Kidney glomerular epithelial cell (primary cell): ENCODE measurements around the gene MVB12B.

Source experiments
- DNase-seq: peaks from one replicate; lab custom pipeline; 2025; lab: John Stamatoyannopoulos, UW

Gene MVB12B

DNA sequence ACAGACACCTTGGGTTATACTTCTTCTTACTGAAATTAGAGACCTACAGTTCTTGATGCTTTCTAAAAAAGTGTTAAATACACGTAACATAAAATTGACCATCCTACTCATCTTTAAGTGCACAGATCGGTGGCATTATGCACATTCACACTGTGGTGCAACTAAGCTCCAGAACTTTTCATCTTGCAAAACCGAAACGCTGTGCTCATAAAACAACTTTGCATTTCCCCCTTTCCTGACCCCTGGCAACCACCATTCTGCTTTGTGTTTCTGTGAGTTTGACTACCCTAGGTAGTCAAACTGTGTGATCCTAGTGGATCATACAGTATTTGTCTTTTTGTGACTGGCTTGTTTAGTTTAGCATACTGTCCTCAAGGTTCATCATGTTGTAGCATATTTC, 3.9 kb downstream of the MVB12B start:
- DNase-seq, result no peak

GRCh38 chr9:126331964-126332748, 5.5 kb downstream of the MVB12B start:
- DNase-seq, result no peak

GRCh38 chr9:126334721-126335621, 8.3 kb downstream of the MVB12B start:
- peak; percentile 75 for DNase-seq

DNA sequence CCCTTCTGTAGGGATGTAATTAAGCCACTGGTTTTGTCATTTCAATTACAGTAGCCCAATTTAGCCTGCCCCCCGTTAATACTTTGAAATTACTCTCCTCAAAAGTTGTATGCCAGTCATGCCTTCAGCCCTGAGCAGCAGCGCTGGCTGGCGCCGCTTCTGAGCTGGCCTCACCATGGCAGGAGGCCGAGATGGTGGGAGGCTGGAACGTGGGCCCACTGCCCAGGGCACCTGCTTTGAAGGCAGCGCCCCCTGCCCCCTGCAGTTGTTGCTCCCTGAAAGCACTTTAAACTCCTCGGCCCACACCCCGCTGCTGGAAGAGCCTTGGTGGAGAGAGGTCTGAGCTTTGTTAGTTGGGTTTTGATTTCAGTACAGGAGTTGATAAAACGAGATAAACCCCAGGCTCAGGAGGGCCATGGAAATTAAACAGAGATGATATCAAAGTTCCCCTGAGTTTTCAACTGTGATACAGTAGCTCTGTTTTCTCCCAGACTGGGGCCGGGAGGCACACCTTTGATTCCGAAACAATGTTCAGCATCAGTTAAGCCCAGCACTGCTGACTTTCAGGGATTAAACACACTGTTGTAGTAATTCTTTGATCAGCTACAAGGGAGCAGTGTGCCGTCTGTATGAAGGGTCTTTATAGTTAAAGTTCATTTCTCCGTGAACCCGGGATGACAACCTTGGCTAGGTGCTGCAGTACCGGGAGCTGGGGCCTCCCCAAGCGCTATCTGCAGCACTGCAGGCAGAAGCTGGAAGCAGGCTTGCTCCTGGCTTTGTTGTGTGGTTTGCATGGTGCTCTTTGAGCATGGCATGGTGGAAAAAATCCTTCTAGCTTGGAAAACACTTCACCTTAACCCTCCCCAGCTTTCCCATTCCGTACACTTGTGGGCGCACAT, 9.5 kb downstream of the MVB12B start:
- no peak for DNase-seq

DNA sequence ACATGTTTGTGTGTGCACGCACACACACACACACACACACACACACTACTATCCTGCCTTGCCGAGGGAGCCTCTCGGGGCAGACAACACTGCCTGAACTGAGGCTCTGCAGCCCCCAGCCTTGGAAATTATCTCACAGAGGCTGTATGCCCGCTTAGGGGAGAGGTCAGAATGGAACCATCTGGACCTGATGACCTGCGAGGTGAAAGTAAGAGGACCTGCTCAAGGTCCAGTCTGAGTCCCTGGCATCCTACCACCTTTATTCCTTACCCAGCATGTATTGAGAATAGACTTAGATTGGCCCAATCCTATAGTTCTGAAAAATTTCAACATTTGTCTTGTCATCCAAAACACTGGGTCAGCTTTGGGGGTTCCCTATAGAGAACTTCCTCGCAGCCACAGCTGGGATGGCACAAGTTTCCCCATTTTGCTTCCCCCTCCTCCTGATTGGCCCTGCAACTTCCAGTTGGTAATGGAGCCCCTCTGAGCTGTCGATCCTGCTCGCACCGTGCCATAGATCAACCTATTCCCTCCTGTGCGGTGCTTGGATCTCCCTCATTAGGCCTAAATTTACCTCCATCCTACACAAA, 10.2 kb downstream of the MVB12B start:
- no peak for DNase-seq

DNA sequence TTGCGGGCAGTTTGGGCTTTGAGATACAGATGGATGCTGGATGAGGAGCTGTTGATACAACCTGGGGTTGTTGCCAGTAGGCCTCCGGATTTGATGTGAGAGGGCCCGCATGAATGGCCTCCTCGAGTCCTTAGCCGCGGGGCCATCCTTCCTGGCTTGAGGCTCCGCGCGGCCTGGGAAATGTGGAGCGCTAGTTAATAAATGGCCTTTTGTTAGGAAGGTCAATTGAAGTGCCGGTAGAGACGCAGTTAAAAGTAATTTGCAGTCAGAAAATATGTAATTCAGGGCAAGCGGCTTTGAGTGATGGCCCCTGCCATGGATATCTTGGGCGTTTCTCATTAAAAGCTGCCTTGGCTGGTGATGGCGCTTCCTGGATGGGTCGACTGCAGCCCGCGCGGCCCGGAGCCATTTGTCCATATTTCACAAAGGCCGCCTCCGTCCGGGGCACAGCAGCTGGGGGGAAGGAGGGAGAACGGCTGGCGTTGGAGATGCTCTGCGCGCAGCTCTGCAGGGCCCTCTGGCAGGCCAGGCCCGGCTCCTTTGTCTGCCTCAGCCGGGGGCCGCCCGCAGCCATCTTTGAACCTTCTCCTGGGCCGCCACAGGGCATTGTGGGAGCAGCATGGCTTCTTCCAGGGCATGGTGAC, 11.2 kb downstream of the MVB12B start:
- DNase-seq, result no peak

- DNase-seq, result no peak
Observed at GRCh38 chr9:126338945-126339344, 12.3 kb downstream of the MVB12B start.

DNA sequence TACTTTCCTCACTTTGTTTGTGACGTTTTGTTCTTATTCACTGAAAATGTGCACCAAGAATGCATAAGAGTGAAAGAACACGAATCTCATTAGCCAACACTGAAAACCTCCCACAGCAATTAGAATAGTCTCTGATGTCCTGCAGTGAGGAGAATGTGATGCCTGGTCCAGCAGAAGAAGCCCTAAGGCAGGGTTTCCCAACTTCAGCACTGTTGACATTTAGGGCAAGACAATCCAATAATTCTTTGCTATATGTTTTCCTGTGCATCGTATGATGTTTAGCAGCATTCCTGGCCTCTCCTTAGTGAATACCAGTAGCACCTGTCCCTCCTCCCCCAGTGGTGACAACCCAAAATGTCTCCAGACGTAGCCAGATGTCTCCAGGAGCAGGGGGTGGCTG, 14.8 kb downstream of the MVB12B start:
- DNase-seq, result no peak

DNA sequence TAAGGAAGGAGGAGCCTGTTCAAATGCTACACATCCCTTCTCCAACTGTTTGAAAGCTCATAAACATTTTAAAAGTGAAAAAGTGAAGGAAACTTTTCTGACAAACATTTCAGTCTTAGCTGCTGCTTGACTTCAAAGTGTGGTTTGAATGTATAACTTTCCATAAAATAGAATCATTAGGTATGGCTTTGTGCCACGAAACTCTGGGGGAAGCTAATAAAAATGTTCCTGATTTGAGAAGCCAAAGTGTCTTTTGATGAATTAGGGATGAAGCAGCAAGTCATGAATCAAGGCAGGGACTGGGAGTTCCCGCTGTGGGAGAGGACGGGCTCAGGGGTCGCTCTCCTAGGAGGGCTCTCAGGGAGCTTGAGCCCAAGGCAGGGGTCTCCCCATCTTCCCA, 15.3 kb downstream of the MVB12B start:
- no peak for DNase-seq

DNA sequence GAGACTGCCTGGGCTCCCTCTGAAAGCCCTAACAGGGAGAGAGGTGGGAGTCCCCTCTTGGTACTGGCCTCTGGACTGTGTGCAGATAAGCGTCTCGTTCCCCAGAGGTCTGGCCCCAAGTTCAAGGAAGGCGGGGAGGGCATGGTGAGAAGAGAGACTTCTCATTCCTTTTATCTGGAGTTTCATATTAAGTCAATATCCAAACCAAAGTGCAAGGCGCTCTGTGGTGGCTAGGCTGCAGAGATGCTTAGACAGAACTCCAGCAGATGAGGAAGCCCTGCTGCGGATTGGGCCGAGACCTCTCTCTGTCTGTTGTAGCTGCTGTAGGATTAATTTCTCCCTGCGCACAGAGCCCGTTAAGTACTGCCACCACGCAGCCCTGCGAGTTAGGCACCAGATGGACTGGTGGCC, 16.0 kb downstream of the MVB12B start:
- no peak for DNase-seq

DNA sequence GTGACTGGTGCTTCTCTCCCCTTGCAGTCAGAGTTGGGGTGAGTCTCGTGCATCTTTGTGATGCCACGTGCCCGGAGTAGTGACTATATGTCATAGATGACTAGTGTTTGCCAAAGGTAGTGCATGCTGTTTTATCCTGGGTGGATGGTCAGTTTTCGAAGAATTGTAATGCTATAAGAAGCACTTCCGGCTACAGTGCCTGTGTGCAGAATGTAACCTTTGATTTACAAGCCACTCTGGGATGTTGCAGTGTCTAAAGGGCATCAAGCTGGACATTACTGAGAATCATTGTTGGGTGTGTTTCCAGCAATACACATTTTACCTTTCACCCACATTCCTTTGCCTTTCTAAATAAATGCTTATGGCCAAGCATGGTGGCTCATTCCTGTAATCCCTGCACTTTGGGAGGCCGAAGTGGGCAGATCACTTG, 16.7 kb downstream of the MVB12B start:
- no peak for DNase-seq

GRCh38 chr9:126346031-126346430, 19.4 kb downstream of the MVB12B start:
- DNase-seq, result no peak

DNA sequence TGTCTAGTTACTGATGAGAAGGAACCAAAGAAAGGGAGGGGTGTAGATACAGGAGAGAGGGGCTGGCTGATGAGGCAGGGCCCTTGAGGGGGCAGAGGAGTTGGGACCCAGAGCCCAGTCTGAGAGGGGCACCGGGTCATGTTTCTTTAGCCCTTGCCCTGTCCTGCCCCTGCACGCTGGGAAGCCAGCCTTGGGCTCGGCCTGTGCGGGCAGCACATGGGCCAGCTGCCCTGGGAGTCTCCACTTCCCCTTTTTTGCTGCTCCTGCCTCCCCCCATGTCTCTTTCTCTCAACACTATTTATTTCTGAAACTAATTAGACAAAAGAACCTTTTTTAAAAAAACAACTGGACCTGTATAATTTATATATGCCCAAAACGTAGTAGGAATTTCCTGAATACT, 20.5 kb downstream of the MVB12B start:
- no peak for DNase-seq

GRCh38 chr9:126347911-126348760, 21.5 kb downstream of the MVB12B start:
- no peak for DNase-seq

DNA sequence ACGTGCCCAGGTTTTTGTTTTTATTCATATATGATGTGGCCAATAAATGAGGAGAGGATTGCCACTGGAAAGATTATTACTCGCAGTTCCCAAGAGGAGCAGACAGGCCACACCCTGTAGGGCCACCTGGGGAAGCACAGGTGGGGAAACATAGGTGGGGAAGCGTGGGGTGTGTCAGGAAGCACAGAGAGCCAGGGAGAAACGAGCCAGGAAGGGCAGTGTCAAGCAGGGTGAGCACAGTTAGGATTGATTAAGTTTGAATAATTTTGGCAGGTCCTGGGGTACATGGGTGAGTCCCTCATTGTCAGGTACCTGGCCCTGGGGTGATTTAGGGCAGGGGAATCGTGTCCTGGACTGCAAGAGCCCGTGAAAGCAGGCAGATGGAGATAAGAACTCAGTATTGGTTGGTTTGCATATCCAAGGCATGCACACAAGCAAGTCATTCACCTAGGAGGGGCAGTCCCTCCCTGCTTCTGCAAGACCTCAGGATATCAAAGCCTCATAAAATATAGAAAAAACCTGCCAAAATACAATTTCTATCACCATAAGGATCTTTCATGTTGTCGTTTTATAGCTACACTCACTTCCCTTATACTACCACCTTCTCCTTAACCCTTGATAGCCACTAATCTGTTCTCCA, 22.4 kb downstream of the MVB12B start:
- no peak for DNase-seq

- no peak for DNase-seq
Observed at GRCh38 chr9:126354887-126355770, 28.5 kb downstream of the MVB12B start.

DNA sequence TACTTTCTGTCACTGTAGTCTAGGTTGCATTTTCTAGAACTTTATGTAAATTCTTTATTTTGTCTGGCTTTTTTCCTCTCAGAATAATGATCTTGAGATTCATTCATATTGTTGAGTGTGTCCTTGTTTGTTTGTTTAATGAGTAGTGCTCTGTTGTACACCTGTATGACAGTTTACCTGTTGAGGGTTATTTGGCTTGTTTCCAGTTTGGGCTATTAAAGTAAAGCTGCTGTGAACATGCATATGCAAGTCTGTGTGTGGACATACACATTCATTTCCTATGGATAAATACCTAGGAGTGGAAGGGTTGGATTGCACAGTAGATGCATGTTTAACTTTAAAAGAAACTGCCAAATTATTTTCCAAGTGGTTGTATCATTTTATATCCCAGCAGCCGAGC, 30.4 kb downstream of the MVB12B start:
- DNase-seq, result no peak

GRCh38 chr9:126360073-126360472, 33.4 kb downstream of the MVB12B start:
- no peak for DNase-seq

DNA sequence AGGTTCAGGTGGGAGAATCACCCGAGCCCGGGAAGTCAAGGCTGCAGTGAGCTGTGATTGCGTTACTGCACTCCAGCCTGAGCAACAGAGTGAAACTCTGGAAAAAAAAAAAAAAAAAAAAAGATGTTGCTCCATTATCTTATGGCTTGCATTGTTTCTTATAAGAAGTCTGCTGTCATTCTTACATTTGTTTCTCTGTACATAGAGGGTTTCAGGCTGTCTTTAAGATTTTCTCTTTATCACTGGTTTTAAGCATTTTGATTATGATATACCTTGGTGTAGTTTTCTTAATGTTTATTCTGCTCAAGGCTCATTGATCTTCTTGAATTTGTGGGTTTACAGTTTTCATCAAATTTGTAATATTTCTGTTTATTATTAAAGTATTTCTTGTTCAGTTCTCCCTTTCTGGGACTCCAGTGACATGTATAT, 35.2 kb downstream of the MVB12B start:
- no peak for DNase-seq
